ENCODE data around the gene KSR1. TPM values are rescaled to one million over a fixed set of nuclear protein-coding genes. Genes with fewer than 3 reads are reported as not detected.

KSR1 gene
- total RNA-seq, 2 donors from 2014 or later: 11.5 to 23.7 TPM

GRCh38 chr17:27569884-27570577 lies 113.8 kb downstream of the KSR1 start:
- 94% methylated on average over 7 of the region's 7 CpGs for WGBS
- DNase-seq (ENCODE audit: low spot score): no peak
- intact Hi-C loops (cut with DNase I): no loop called here
- Histone ChIP-seq H3K9me3 (no peaks in the 10 kb centered on the region), H3K27ac (no peak overlapping the region), H3K27me3 (replicated peaks; ENCODE audit: insufficient read depth) (no peaks in the 10 kb centered on the region), H3K36me3 (no peaks in the 10 kb centered on the region), H3K4me3 (no peak overlapping the region), H3K4me1 (replicated peaks) (no peaks in the 10 kb centered on the region)
- TF ChIP-seq POLR2A (IDR thresholded peaks at IDR 0.05): no peak
- TF ChIP-seq POLR2AphosphoS5 (IDR thresholded peaks at IDR 0.05): no peak
- no peak for TF ChIP-seq CTCF (IDR thresholded peaks at IDR 0.05)

DNA sequence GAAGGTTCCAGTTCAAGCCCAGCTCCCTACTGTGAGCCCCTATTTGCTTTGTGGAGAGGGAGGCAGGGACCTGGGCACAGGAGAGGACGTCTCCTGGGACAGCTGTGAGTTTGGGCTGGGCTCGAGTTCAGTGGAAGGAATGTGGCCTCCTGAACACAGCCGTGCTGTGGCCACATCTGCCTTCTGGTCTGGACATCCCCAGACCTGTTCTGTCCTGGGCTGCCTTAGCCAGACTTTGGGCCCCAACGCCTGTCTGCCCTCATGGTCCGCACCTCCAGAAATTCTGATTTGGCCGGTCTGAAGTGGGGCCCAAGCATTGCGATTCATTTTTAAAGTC lies 114.3 kb downstream of the KSR1 start:
- Histone ChIP-seq H3K4me3 (no peak overlapping the region), H3K27me3 (replicated peaks; ENCODE audit: insufficient read depth) (no peaks in the 10 kb centered on the region), H3K27ac (no peak overlapping the region), H3K4me1 (replicated peaks) (no peaks in the 10 kb centered on the region), H3K36me3 (no peaks in the 10 kb centered on the region), H3K9me3 (no peaks in the 10 kb centered on the region)
- 80% methylated on average over 7 of the region's 7 CpGs for WGBS
- no peak for TF ChIP-seq POLR2A (IDR thresholded peaks at IDR 0.05)
- TF ChIP-seq CTCF (IDR thresholded peaks at IDR 0.05): no peak
- TF ChIP-seq POLR2AphosphoS5 (IDR thresholded peaks at IDR 0.05): no peak
- intact Hi-C loops (cut with DNase I): no loop called here
- no peak for DNase-seq (ENCODE audit: low spot score)

DNA sequence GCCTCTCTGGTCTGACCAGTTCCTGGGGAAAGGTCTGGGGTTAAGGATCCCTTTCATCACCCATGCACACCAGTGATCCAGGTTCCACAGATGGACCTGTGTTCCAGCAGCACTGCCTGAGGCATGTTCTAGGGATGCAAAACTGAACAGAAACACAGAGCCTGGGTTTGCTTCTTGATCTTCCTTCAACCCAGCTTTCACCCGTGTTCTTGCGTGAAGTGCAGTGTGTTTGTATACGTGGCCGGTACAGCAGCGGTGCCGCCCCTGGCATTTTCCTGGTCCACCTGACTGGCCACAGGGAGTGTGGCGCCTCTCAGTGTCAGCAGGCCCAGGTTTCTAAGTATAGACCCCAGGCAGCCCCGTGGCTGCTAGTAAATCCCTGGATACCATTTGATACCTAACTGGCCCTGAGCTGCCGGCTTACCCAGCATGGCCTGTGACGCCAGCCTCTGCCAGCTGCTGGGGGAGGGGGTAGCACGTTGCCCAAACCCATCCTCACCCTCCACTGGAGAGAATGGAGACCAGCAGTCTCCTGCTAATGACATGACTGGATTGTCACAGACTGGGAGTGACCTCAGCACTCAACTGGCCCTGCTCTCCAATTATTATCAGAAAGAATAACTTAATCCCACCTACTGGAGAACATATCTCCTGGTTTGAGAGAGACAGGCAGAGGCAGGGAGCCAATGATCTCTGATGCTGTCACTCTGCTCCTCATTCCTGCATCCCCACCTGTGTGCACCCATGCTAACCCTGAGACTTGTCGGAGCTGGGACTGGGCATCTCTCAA lies 115.5 kb downstream of the KSR1 start:
- H3K9me3 ChIP-seq: no peaks in the 10 kb centered on the region
- no peak overlapping the region for H3K27ac ChIP-seq
- no peaks in the 10 kb centered on the region for H3K4me1 ChIP-seq (replicated peaks)
- 93% methylated on average over 12 of the region's 12 CpGs for WGBS
- no peak overlapping the region for H3K4me3 ChIP-seq
- TF ChIP-seq POLR2AphosphoS5 (IDR thresholded peaks at IDR 0.05) (no peak), POLR2A (IDR thresholded peaks at IDR 0.05) (no peak), CTCF (IDR thresholded peaks at IDR 0.05) (no peak)
- DNase-seq (ENCODE audit: low spot score): no peak
- no peaks in the 10 kb centered on the region for H3K36me3 ChIP-seq
- intact Hi-C loops (cut with DNase I): no loop called here
- H3K27me3 ChIP-seq (replicated peaks; ENCODE audit: insufficient read depth): no peaks in the 10 kb centered on the region

DNA sequence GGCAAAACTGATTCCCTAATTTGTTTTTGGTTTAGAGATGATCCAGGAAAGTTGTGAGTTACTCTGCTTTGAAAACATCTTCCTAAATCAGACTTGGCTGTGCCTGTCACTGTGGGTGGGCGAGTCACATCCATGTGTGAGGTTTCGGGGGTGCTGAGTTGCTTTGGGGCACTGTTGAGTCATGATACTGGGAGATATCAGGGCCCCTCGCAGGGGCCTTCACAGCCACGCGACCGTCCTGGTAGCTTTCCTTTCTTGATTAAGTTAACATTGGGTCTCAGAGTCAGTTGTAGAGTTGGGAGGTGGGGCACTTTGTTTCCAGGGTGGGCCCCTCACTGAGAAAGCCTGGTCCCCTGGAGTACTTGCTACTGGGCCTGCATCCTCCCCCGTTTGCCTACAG lies 116.4 kb downstream of the KSR1 start:
- DNase-seq (ENCODE audit: low spot score): no peak
- Histone ChIP-seq H3K27ac (no peak overlapping the region), H3K4me3 (no peak overlapping the region), H3K27me3 (replicated peaks; ENCODE audit: insufficient read depth) (no peaks in the 10 kb centered on the region), H3K4me1 (replicated peaks) (no peaks in the 10 kb centered on the region), H3K36me3 (no peaks in the 10 kb centered on the region), H3K9me3 (no peaks in the 10 kb centered on the region)
- 92% methylated on average over 7 of the region's 7 CpGs for WGBS
- intact Hi-C loops (cut with DNase I): no loop called here
- TF ChIP-seq CTCF (IDR thresholded peaks at IDR 0.05) (no peak), POLR2A (IDR thresholded peaks at IDR 0.05) (no peak), POLR2AphosphoS5 (IDR thresholded peaks at IDR 0.05) (no peak)

- Histone ChIP-seq H3K27ac (no peak overlapping the region), H3K36me3 (no peaks in the 10 kb centered on the region), H3K4me1 (replicated peaks) (no peaks in the 10 kb centered on the region), H3K9me3 (no peaks in the 10 kb centered on the region), H3K27me3 (replicated peaks; ENCODE audit: insufficient read depth) (no peaks in the 10 kb centered on the region), H3K4me3 (no peak overlapping the region)
- 86% methylated on average over 5 of the region's 5 CpGs for WGBS
- no peak for TF ChIP-seq POLR2A (IDR thresholded peaks at IDR 0.05)
- TF ChIP-seq CTCF (IDR thresholded peaks at IDR 0.05): no peak
- no peak for TF ChIP-seq POLR2AphosphoS5 (IDR thresholded peaks at IDR 0.05)
- no peak for DNase-seq (ENCODE audit: low spot score)
- intact Hi-C loops (cut with DNase I): no loop called here
Observed at GRCh38 chr17:27573548-27573947, 117.3 kb downstream of the KSR1 start.
